ENCODE data around the gene PSD4.

- TF ChIP-seq CTCF (conservative IDR thresholded peaks at IDR 0.05; ENCODE audit: low read depth, low read length) (no peak), CEBPB (IDR thresholded peaks at IDR 0.05; ENCODE audit: low read depth, low read length) (no peak), RFX5 (IDR thresholded peaks at IDR 0.05; ENCODE audit: low read depth, low read length) (no peak), MAZ (IDR thresholded peaks at IDR 0.05; ENCODE audit: borderline replicate concordance, low read depth, low read length) (no peak), POLR2A (IDR thresholded peaks at IDR 0.05; ENCODE audit: low read depth, low read length) (no peak), RAD21 (IDR thresholded peaks at IDR 0.05; ENCODE audit: low read length) (no peak), SMC3 (IDR thresholded peaks at IDR 0.05; ENCODE audit: low read depth, low read length) (no peak), CHD1 (IDR thresholded peaks at IDR 0.05; ENCODE audit: low read depth, low read length) (no peak)
Observed at GRCh38 chr2:113185664-113186432, 12.1 kb downstream of the PSD4 start.
